GM23338 (cell line): ENCODE measurements around the gene EIF5A2. TPM values are rescaled to one million over a fixed set of nuclear protein-coding genes. Genes with fewer than 3 reads are reported as not detected.
"Not testable (repeated sequence)": the region's sequence is repeated elsewhere in the genome, so short reads cannot be mapped to it uniquely, and the experiment has no call there.

Experiments used
- ATAC-seq: fragments of 200-7000 bp; cut with Tn5 transposase; 3 replicates; pipeline ENCODE4 v1.9.1; 2020
- DNase-seq: peaks from one replicate; pipeline ENCODE4 v3.0.0-alpha.2; 2015; ENCODE audit warnings: low spot score
- H2AFZ ChIP-seq: fragments of 200-600 bp; sonication (generic); 2 replicates; pipeline ENCODE4 v1.8.0; 2016; ENCODE audit warnings: antibody characterized with exemption, mild to moderate bottlenecking, moderate library complexity
- H3F3A ChIP-seq: fragments of 200-600 bp; sonication (generic); replicated peaks from 2 replicates; pipeline ENCODE4 v1.8.0; 2017; ENCODE audit warnings: antibody characterized with exemption, mixed run types, low read depth
- H3K27ac ChIP-seq: fragments of 200-600 bp; sonication (generic); 2 replicates; pipeline ENCODE4 v1.6.1; 2016; ENCODE audit warnings: low read depth
- H3K27me3 ChIP-seq: fragments of 200-600 bp; sonication (generic); 2 replicates; pipeline ENCODE4 v1.8.0; 2016; ENCODE audit warnings: mild to moderate bottlenecking, mixed run types, moderate library complexity; ENCODE audit not compliant: insufficient read depth
- H3K36me3 ChIP-seq: fragments of 200-600 bp; sonication (generic); 2 replicates; pipeline ENCODE4 v1.8.0; 2016; ENCODE audit warnings: mild to moderate bottlenecking; ENCODE audit not compliant: insufficient read depth
- H3K4me1 ChIP-seq: fragments of 200-600 bp; sonication (generic); 2 replicates; pipeline ENCODE4 v1.8.0; 2016; ENCODE audit warnings: mild to moderate bottlenecking, moderate library complexity; ENCODE audit not compliant: insufficient read depth
- H3K4me2 ChIP-seq: fragments of 200-600 bp; sonication (generic); 2 replicates; pipeline ENCODE4 v1.7.1; 2017; ENCODE audit warnings: mixed run types
- H3K4me3 ChIP-seq: fragments of 200-600 bp; sonication (generic); 2 replicates; pipeline ENCODE4 v1.6.1; 2016; ENCODE audit warnings: mixed run types
- H3K79me2 ChIP-seq: fragments of 200-600 bp; sonication (generic); replicated peaks from 2 replicates; pipeline ENCODE4 v1.8.0; 2017; ENCODE audit warnings: mild to moderate bottlenecking; ENCODE audit not compliant: insufficient read depth
- H3K9me2 ChIP-seq: fragments of 200-600 bp; sonication (generic); 2 replicates; pipeline ENCODE4 v1.8.0; 2017; ENCODE audit not compliant: insufficient read depth
- H4K20me1 ChIP-seq: fragments of 200-600 bp; sonication (generic); replicated peaks from 2 replicates; pipeline ENCODE4 v1.8.0; 2017; ENCODE audit warnings: mild to moderate bottlenecking; ENCODE audit not compliant: insufficient read depth
- H3K27ac Mint-ChIP-seq: 2 replicates; pipeline ENCODE4 v1.8.0; 2020; ENCODE audit warnings: inconsistent platforms, mild to moderate bottlenecking, moderate library complexity, mixed read lengths
- H3K27me3 Mint-ChIP-seq: 3 replicates; pipeline ENCODE4 v1.8.0; 2022; ENCODE audit warnings: low read depth, mild to moderate bottlenecking, moderate library complexity, mixed read lengths, inconsistent platforms; ENCODE audit not compliant: insufficient read depth, poor library complexity
- H3K36me3 Mint-ChIP-seq: 3 replicates; pipeline ENCODE4 v1.8.0; 2021; ENCODE audit warnings: low read depth, mild to moderate bottlenecking, inconsistent platforms, moderate library complexity, mixed read lengths
- H3K4me1 Mint-ChIP-seq: 3 replicates; pipeline ENCODE4 v1.8.0; 2020; ENCODE audit warnings: mild to moderate bottlenecking, inconsistent platforms, mixed read lengths
- H3K4me3 Mint-ChIP-seq: 3 replicates; pipeline ENCODE4 v1.8.0; 2021; ENCODE audit warnings: moderate library complexity, mild to moderate bottlenecking, inconsistent platforms, mixed read lengths
- H3K9me3 Mint-ChIP-seq: 3 replicates; pipeline ENCODE4 v1.8.0; 2020; ENCODE audit warnings: moderate library complexity, mild to moderate bottlenecking, inconsistent platforms, mixed read lengths
- EZH2 ChIP-seq: fragments of 200-600 bp; sonication (generic); IDR thresholded peaks from one replicate; pipeline ENCODE4 v1.8.0; 2017; ENCODE audit warnings: antibody characterized with exemption, mild to moderate bottlenecking, low read depth; ENCODE audit not compliant: unreplicated experiment
- EZH2phosphoT487 ChIP-seq: fragments of 200-600 bp; sonication (generic); IDR thresholded peaks from one replicate; pipeline ENCODE4 v1.8.1; 2018; ENCODE audit warnings: antibody characterized with exemption; ENCODE audit not compliant: unreplicated experiment
- JUNB ChIP-seq: IDR thresholded peaks from one replicate; pipeline ENCODE4 v1.6.1; 2016; ENCODE audit warnings: antibody characterized with exemption; ENCODE audit not compliant: unreplicated experiment
- POLR2AphosphoS5 ChIP-seq: IDR thresholded peaks from 2 replicates; pipeline ENCODE4 v1.6.1; 2016; ENCODE audit warnings: antibody characterized with exemption, low read depth
- REST ChIP-seq: IDR thresholded peaks from one replicate; pipeline ENCODE4 v1.6.1; 2018; ENCODE audit warnings: antibody characterized with exemption; ENCODE audit not compliant: unreplicated experiment
- ZNF462 ChIP-seq: fragments of 250-450 bp; sonication (Bioruptor Pico); IDR thresholded peaks from 2 replicates; pipeline ENCODE4 v1.5.0; 2020; ENCODE audit warnings: mild to moderate bottlenecking, moderate library complexity
- polyA plus RNA-seq: library from polyadenylated mRNA; unstranded; fragments of >200 nt; fragmentation: Nextera tagmentation; extraction: Ambion mirVana; gene quantifications from 2 replicates; pipeline ENCODE4 v1.2.1, GENCODE V29; 2016
- total RNA-seq: library from RNA; depleted of rRNA; stranded (reverse); fragments of >200 nt; shearing (Covaris generic); gene quantifications from 2 replicates; pipeline ENCODE4 v1.2.3, GENCODE V29; 2014

Gene EIF5A2
- total and polyA plus RNA-seq, 2 experiments from 2014 or later, result 5.9 to 11.7 TPM

- no peak overlapping the region for H3K4me3 ChIP-seq
- H3K36me3 ChIP-seq, result no peaks in the 10 kb centered on the region
- H3K4me2 ChIP-seq, result no peak overlapping the region
- no peaks in the 10 kb centered on the region for H3K79me2 ChIP-seq
- Mint-ChIP-seq H3K4me3 (no peak overlapping the region), H3K27me3 (no peaks in the 10 kb centered on the region), H3K27ac (no peak overlapping the region), H3K36me3 (peaks cover 23% of the 10 kb centered on the region), H3K9me3 (peaks cover 21% of the 10 kb centered on the region), H3K4me1 (no peaks in the 10 kb centered on the region)
- no peak overlapping the region for H2AFZ ChIP-seq
- TF ChIP-seq POLR2AphosphoS5 (no peak), JUNB (no peak), EZH2phosphoT487 (no peak)
- no peaks in the 10 kb centered on the region for H3F3A ChIP-seq
- DNase-seq (no peak), ATAC-seq (no peak)
- H3K27me3 ChIP-seq, result no peaks in the 10 kb centered on the region
- no peak overlapping the region for H3K27ac ChIP-seq
- 0 out of 2 replicates have a peak, but pooled peaks cover 3% of the 10 kb centered on the region for H3K9me2 ChIP-seq
- H3K4me1 ChIP-seq, result no peaks in the 10 kb centered on the region
- H4K20me1 ChIP-seq, result no peaks in the 10 kb centered on the region
Measured at GRCh38 chr3:170897978-170898377, 10.5 kb downstream of the EIF5A2 start.

- ATAC-seq, H3K4me1 ChIP-seq, H3K79me2 ChIP-seq, H3K27me3 Mint-ChIP-seq, H3K9me2 ChIP-seq, DNase-seq, H3K27me3 ChIP-seq, H3K27ac ChIP-seq, H3F3A ChIP-seq, H3K4me3 ChIP-seq, H3K4me3 Mint-ChIP-seq, H3K36me3 ChIP-seq, H2AFZ ChIP-seq, H3K4me1 Mint-ChIP-seq, H4K20me1 ChIP-seq, H3K27ac Mint-ChIP-seq, H3K4me2 ChIP-seq: not testable (repeated sequence)
- Mint-ChIP-seq H3K9me3 (peaks cover 21% of the 10 kb centered on the region), H3K36me3 (peaks cover 23% of the 10 kb centered on the region)
Measured at GRCh38 chr3:170897199-170897598, 11.2 kb downstream of the EIF5A2 start.

- Histone ChIP-seq H3K4me1 (no peaks in the 10 kb centered on the region), H3K9me2 (0 out of 2 replicates have a peak, but pooled peaks cover 3% of the 10 kb centered on the region), H3K27me3 (no peaks in the 10 kb centered on the region), H3K4me3 (no peak overlapping the region), H3K27ac (no peak overlapping the region), H3F3A (no peaks in the 10 kb centered on the region), H4K20me1 (no peaks in the 10 kb centered on the region), H3K79me2 (no peaks in the 10 kb centered on the region), H3K36me3 (no peaks in the 10 kb centered on the region), H3K4me2 (no peak overlapping the region), H2AFZ (no peak overlapping the region)
- peaks cover 21% of the 10 kb centered on the region for H3K9me3 Mint-ChIP-seq
- H3K4me3 Mint-ChIP-seq, result no peak overlapping the region
- no peaks in the 10 kb centered on the region for H3K4me1 Mint-ChIP-seq
- no peak for ATAC-seq
- no peak for DNase-seq
- H3K36me3 Mint-ChIP-seq, result peaks cover 23% of the 10 kb centered on the region
- no peak overlapping the region for H3K27ac Mint-ChIP-seq
- no peaks in the 10 kb centered on the region for H3K27me3 Mint-ChIP-seq
- TF ChIP-seq REST (no peak), ZNF462 (CRISPR knock-in tag) (no peak), EZH2phosphoT487 (no peak), EZH2 (no peak)
Measured at GRCh38 chr3:170896781-170897180, 11.7 kb downstream of the EIF5A2 start.
